ENCODE results near the gene IL17B.

The IL17B gene

DNA sequence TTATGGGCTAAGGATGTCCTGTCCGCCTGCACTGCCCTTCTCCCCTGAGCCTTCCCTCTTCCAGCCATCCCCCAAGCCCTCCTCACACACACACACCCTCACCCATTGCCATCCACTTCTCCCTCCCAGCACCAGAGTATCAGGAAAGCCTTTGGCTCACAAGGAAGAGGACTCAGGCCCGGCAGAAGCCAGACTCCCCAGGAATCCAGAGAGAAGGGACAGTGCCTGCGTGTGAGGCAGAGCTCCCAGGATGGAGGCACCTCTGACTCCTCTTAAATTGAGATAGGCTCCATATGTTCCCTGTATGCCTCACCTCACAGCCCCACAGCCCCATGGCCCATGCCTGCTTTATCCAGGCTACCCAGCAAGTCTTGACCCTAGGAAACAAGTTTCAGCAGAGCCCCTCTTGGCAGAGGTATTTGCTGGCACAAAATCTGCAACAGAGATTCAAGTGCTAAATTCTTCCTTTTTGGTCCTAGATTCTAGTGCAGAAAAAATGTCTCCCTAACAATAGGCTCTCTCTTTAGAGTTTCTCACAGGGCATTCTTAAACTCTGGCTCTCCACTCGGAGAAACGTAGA is 761 bp downstream of the IL17B start:
- Histone ChIP-seq H3K4me2 (ENCODE audit: low read length) (no peak overlapping the region), H4K20me1 (ENCODE audit: control insufficient read depth, insufficient read depth, low read depth, low read length) (0 out of 2 replicates have a peak, but pooled peaks cover 3% of the 10 kb centered on the region), H3K27me3 (ENCODE audit: control insufficient read depth, low read length) (no peaks in the 10 kb centered on the region), H3F3A (ENCODE audit: control insufficient read depth, insufficient read depth) (no peaks in the 10 kb centered on the region), H3K36me3 (ENCODE audit: control insufficient read depth, low read length) (no peaks in the 10 kb centered on the region; the same call in 1 of the 2 replicates), H3K9me2 (replicated peaks; ENCODE audit: control insufficient read depth, low read length) (no peaks in the 10 kb centered on the region), H3K9me3 (ENCODE audit: control insufficient read depth, insufficient read depth, low read length) (no peaks in the 10 kb centered on the region), H3K4me1 (ENCODE audit: control insufficient read depth, low read length) (no peaks in the 10 kb centered on the region), H3K4me3 (ENCODE audit: low read length) (no peak overlapping the region), H3K27ac (ENCODE audit: low read depth, low read length) (no peak overlapping the region), H3K79me2 (ENCODE audit: control insufficient read depth, low read length) (no peaks in the 10 kb centered on the region)
- no peak for TF ChIP-seq EZH2phosphoT487 (IDR thresholded peaks at IDR 0.05; ENCODE audit: borderline replicate concordance, low read length)
- TF ChIP-seq, protein P1, sequence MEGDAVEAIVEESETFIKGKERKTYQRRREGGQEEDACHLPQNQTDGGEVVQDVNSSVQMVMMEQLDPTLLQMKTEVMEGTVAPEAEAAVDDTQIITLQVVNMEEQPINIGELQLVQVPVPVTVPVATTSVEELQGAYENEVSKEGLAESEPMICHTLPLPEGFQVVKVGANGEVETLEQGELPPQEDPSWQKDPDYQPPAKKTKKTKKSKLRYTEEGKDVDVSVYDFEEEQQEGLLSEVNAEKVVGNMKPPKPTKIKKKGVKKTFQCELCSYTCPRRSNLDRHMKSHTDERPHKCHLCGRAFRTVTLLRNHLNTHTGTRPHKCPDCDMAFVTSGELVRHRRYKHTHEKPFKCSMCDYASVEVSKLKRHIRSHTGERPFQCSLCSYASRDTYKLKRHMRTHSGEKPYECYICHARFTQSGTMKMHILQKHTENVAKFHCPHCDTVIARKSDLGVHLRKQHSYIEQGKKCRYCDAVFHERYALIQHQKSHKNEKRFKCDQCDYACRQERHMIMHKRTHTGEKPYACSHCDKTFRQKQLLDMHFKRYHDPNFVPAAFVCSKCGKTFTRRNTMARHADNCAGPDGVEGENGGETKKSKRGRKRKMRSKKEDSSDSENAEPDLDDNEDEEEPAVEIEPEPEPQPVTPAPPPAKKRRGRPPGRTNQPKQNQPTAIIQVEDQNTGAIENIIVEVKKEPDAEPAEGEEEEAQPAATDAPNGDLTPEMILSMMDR (IDR thresholded peaks at IDR 0.05; ENCODE audit: low read depth, low read length, poor library complexity, severe bottlenecking): no peak

GRCh38 chr5:149376711-149377447 is 2.2 kb downstream of the IL17B start:
- no peak overlapping the region for H3K27ac ChIP-seq (ENCODE audit: low read depth, low read length)
- H3K79me2 ChIP-seq (ENCODE audit: control insufficient read depth, low read length): no peaks in the 10 kb centered on the region
- H3K9me3 ChIP-seq (ENCODE audit: control insufficient read depth, insufficient read depth, low read length): no peaks in the 10 kb centered on the region
- H3F3A ChIP-seq (ENCODE audit: control insufficient read depth, insufficient read depth): no peaks in the 10 kb centered on the region
- H3K27me3 ChIP-seq (ENCODE audit: control insufficient read depth, low read length): no peaks in the 10 kb centered on the region
- H4K20me1 ChIP-seq (ENCODE audit: control insufficient read depth, insufficient read depth, low read depth, low read length): 0 out of 2 replicates have a peak, but pooled peaks cover 3% of the 10 kb centered on the region
- H3K9me2 ChIP-seq (replicated peaks; ENCODE audit: control insufficient read depth, low read length): no peaks in the 10 kb centered on the region
- no peak overlapping the region for H3K4me3 ChIP-seq (ENCODE audit: low read length)
- H3K36me3 ChIP-seq (ENCODE audit: control insufficient read depth, low read length): no peaks in the 10 kb centered on the region; the same call in 1 of the 2 replicates
- TF ChIP-seq, protein P1 (IDR thresholded peaks at IDR 0.05; ENCODE audit: low read depth, low read length, poor library complexity, severe bottlenecking): no peak
- TF ChIP-seq EZH2phosphoT487 (IDR thresholded peaks at IDR 0.05; ENCODE audit: borderline replicate concordance, low read length): no peak
- H3K4me1 ChIP-seq (ENCODE audit: control insufficient read depth, low read length): no peaks in the 10 kb centered on the region
- no peak overlapping the region for H3K4me2 ChIP-seq (ENCODE audit: low read length)

DNA sequence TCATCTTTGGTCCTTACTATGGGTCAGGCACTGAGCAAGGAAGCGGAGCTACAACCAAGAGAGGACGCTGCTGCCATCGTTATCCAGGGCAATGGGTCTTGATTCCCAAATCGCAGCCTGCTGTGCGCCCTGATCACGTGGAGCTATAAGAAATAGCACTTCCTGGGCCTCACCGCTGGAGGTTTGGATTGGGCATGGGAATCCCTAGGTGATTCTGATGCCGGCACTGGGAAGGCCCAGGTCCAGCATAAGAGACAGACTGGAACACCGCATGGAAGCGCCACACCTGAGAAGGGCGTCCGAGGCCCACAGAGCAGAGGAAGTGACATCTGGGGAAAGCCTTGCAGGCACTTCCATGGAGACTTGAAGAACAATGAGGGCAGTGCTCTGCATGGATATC is 3.0 kb downstream of the IL17B start:
- Histone ChIP-seq H3K4me1 (ENCODE audit: control insufficient read depth, low read length) (no peaks in the 10 kb centered on the region), H3K79me2 (ENCODE audit: control insufficient read depth, low read length) (no peaks in the 10 kb centered on the region), H3K27me3 (ENCODE audit: control insufficient read depth, low read length) (no peaks in the 10 kb centered on the region), H3K27ac (ENCODE audit: low read depth, low read length) (no peak overlapping the region), H3F3A (ENCODE audit: control insufficient read depth, insufficient read depth) (no peaks in the 10 kb centered on the region), H3K4me3 (ENCODE audit: low read length) (no peak overlapping the region), H4K20me1 (ENCODE audit: control insufficient read depth, insufficient read depth, low read depth, low read length) (peaks cover 3% of the 10 kb centered on the region; the same call in 1 of the 2 replicates), H3K36me3 (ENCODE audit: control insufficient read depth, low read length) (peaks cover 1% of the 10 kb centered on the region), H3K9me3 (ENCODE audit: control insufficient read depth, insufficient read depth, low read length) (no peaks in the 10 kb centered on the region), H3K9me2 (replicated peaks; ENCODE audit: control insufficient read depth, low read length) (no peaks in the 10 kb centered on the region), H3K4me2 (ENCODE audit: low read length) (no peak overlapping the region)
- TF ChIP-seq, protein P1 (IDR thresholded peaks at IDR 0.05; ENCODE audit: low read depth, low read length, poor library complexity, severe bottlenecking): no peak
- no peak for TF ChIP-seq EZH2phosphoT487 (IDR thresholded peaks at IDR 0.05; ENCODE audit: borderline replicate concordance, low read length)

Measured in DOHH2 (cell line).